ENCODE measurements around the gene SLC25A45. TPM values are rescaled to one million over a fixed set of nuclear protein-coding genes. Genes with fewer than 3 reads are reported as not detected.

SLC25A45 gene
- total RNA-seq, 1 donor from 2014 or later = 1.9 TPM

DNA sequence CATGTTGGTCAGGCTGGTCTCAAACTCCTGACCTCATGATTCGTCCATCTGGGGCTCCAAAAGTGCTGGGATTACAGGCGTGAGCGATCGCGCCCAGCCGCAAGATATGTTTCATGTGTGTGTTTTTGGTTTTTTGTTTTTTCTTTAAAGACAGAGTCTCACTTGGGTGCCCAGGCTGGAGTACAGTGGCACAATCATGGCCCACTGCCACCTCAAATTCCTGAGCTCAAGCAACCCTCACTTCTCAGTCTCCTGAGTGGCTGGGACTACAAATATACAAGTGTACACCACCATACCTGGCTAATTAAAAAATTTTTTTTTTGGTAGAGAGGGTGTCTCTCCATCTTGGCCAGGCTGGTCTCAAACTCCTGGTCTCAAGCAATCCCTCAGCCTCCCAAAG is 19.5 kb downstream of the SLC25A45 start:
- FAIRE-seq = no peak
- no peak overlapping the region for H3K4me3 Mint-ChIP-seq (ENCODE audit: unreplicated experiment)

DNA sequence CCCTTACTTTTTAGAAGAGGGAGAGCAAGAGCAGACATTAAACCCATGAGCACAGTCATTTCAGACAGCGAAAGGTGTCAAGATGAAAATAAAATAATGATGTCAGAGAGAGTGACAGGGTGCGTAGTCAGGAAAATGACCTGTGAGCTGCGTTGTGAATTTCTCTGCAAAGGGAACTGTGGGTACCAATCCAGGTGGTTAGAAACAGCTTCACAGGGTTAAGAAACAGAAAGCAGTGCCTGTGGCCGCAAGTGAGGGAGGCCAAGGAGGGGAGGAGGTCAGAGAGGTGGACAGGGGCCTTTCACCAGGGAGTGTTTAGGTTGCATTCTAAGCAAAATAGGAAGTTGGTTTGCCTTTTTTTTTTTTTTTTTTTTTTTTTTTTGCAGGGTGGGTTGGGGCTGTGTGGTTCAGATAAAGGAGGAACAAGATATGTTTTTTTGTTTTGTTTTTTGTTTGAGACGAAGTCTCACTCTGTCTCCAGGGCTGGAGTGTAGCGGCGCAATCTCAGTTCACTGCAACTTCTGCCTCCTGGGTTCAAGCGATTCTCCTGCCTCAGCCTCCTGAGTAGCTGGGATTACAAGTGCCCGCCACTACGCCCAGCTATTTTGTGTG is 20.0 kb downstream of the SLC25A45 start:
- DNase-seq (ENCODE audit: low read depth) (no peak), FAIRE-seq (no peak)
- Mint-ChIP-seq H3K9me3 (ENCODE audit: unreplicated experiment) (no peaks in the 10 kb centered on the region), H3K4me3 (ENCODE audit: unreplicated experiment) (no peak overlapping the region), H3K27me3 (ENCODE audit: low read depth, unreplicated experiment) (peaks cover 9% of the 10 kb centered on the region), H3K36me3 (ENCODE audit: low read depth, unreplicated experiment) (peaks cover 2% of the 10 kb centered on the region), H3K4me1 (ENCODE audit: low read depth, unreplicated experiment) (peaks cover 12% of the 10 kb centered on the region), H3K27ac (ENCODE audit: unreplicated experiment) (no peak overlapping the region)
- no peak overlapping the region for H3K9ac ChIP-seq (ENCODE audit: low read length)
- H3K4me1 ChIP-seq (ENCODE audit: insufficient read depth, low read length) = no peaks in the 10 kb centered on the region
- H4K20me1 ChIP-seq (ENCODE audit: insufficient read depth, low read length) = no peaks in the 10 kb centered on the region
- H3K4me2 ChIP-seq (ENCODE audit: low read length) = no peak overlapping the region
- no peaks in the 10 kb centered on the region for H3K79me2 ChIP-seq (ENCODE audit: insufficient read depth, low read length)
- H3K36me3 ChIP-seq (ENCODE audit: insufficient read depth, low read length) = no peaks in the 10 kb centered on the region
- no peak overlapping the region for H3K4me3 ChIP-seq (ENCODE audit: insufficient read depth, low read depth, low read length)
- no peak overlapping the region for H3K27ac ChIP-seq (ENCODE audit: low read depth, low read length)
- H3K9me3 ChIP-seq (ENCODE audit: insufficient read depth, low read depth, low read length) = no peaks in the 10 kb centered on the region
- no peak overlapping the region for H2AFZ ChIP-seq (ENCODE audit: low read depth, low read length)
- peaks cover 4% of the 10 kb centered on the region for H3K27me3 ChIP-seq (ENCODE audit: insufficient read depth, low read length)
- TF ChIP-seq, protein P1, sequence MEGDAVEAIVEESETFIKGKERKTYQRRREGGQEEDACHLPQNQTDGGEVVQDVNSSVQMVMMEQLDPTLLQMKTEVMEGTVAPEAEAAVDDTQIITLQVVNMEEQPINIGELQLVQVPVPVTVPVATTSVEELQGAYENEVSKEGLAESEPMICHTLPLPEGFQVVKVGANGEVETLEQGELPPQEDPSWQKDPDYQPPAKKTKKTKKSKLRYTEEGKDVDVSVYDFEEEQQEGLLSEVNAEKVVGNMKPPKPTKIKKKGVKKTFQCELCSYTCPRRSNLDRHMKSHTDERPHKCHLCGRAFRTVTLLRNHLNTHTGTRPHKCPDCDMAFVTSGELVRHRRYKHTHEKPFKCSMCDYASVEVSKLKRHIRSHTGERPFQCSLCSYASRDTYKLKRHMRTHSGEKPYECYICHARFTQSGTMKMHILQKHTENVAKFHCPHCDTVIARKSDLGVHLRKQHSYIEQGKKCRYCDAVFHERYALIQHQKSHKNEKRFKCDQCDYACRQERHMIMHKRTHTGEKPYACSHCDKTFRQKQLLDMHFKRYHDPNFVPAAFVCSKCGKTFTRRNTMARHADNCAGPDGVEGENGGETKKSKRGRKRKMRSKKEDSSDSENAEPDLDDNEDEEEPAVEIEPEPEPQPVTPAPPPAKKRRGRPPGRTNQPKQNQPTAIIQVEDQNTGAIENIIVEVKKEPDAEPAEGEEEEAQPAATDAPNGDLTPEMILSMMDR (IDR thresholded peaks at IDR 0.05; ENCODE audit: insufficient read depth, low read depth, low read length) = no peak
- no peak for TF ChIP-seq EZH2 (IDR thresholded peaks at IDR 0.05; ENCODE audit: insufficient read depth, low read length)

More for the DNA sequence above, 19.5 kb downstream of the SLC25A45 start:
- no peak for DNase-seq (ENCODE audit: low read depth)
- Mint-ChIP-seq H3K4me1 (ENCODE audit: low read depth, unreplicated experiment) (peaks cover 7% of the 10 kb centered on the region), H3K27me3 (ENCODE audit: low read depth, unreplicated experiment) (peaks cover 3% of the 10 kb centered on the region), H3K36me3 (ENCODE audit: low read depth, unreplicated experiment) (peaks cover 2% of the 10 kb centered on the region), H3K27ac (ENCODE audit: unreplicated experiment) (no peak overlapping the region), H3K9me3 (ENCODE audit: unreplicated experiment) (no peaks in the 10 kb centered on the region)
- H4K20me1 ChIP-seq (ENCODE audit: insufficient read depth, low read length) = no peaks in the 10 kb centered on the region
- H2AFZ ChIP-seq (ENCODE audit: low read depth, low read length) = no peak overlapping the region
- no peak overlapping the region for H3K27ac ChIP-seq (ENCODE audit: low read depth, low read length)
- H3K27me3 ChIP-seq (ENCODE audit: insufficient read depth, low read length) = no peaks in the 10 kb centered on the region
- H3K4me3 ChIP-seq (ENCODE audit: insufficient read depth, low read depth, low read length) = no peak overlapping the region
- no peaks in the 10 kb centered on the region for H3K79me2 ChIP-seq (ENCODE audit: insufficient read depth, low read length)
- no peaks in the 10 kb centered on the region for H3K9me3 ChIP-seq (ENCODE audit: insufficient read depth, low read depth, low read length)
- H3K4me2 ChIP-seq (ENCODE audit: low read length) = no peak overlapping the region
- TF ChIP-seq, protein P1 (IDR thresholded peaks at IDR 0.05; ENCODE audit: insufficient read depth, low read depth, low read length) = no peak
- TF ChIP-seq EZH2 (IDR thresholded peaks at IDR 0.05; ENCODE audit: insufficient read depth, low read length) = no peak
- H3K36me3 ChIP-seq (ENCODE audit: insufficient read depth, low read length) = no peaks in the 10 kb centered on the region
- H3K4me1 ChIP-seq (ENCODE audit: insufficient read depth, low read length) = no peaks in the 10 kb centered on the region
- H3K9ac ChIP-seq (ENCODE audit: low read length) = no peak overlapping the region

DNA sequence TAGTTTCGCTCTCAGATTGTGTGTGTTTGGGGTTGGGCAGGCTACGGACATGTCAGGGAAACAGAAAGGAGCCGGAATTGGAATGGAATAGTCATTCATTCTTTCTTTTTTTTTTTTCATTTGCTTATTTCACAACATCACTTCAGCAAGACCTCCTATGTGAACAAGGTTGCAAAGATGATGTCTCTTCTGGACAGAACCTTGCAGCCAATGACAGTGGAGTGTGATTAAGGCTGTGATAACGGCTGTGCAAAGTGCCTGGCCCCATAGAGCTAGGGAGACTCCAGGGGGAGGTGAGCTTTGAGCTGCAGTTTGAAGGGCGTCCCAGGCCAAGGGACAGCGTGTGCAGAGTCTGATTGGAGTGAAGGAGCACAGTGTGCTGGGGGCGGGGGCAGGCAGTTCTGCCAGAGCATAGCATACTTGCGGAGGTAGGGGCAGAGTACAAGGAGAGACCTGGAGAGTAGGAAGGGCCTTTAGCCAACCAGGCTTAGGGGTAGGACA is 24.5 kb downstream of the SLC25A45 start:
- H3K4me3 ChIP-seq (ENCODE audit: insufficient read depth, low read depth, low read length) = no peak overlapping the region
- Mint-ChIP-seq H3K27me3 (ENCODE audit: low read depth, unreplicated experiment) (peaks cover 26% of the 10 kb centered on the region), H3K9me3 (ENCODE audit: unreplicated experiment) (no peaks in the 10 kb centered on the region), H3K4me3 (ENCODE audit: unreplicated experiment) (no peak overlapping the region), H3K36me3 (ENCODE audit: low read depth, unreplicated experiment) (no peaks in the 10 kb centered on the region), H3K27ac (ENCODE audit: unreplicated experiment) (no peak overlapping the region), H3K4me1 (ENCODE audit: low read depth, unreplicated experiment) (peaks cover 8% of the 10 kb centered on the region)
- FAIRE-seq (no peak), DNase-seq (ENCODE audit: low read depth) (no peak)
- peaks cover 17% of the 10 kb centered on the region for H3K27me3 ChIP-seq (ENCODE audit: insufficient read depth, low read length)
- H3K9ac ChIP-seq (ENCODE audit: low read length) = no peak overlapping the region
- no peaks in the 10 kb centered on the region for H3K9me3 ChIP-seq (ENCODE audit: insufficient read depth, low read depth, low read length)
- H3K36me3 ChIP-seq (ENCODE audit: insufficient read depth, low read length) = no peaks in the 10 kb centered on the region
- H4K20me1 ChIP-seq (ENCODE audit: insufficient read depth, low read length) = peaks cover 13% of the 10 kb centered on the region
- H3K27ac ChIP-seq (ENCODE audit: low read depth, low read length) = no peak overlapping the region
- no peaks in the 10 kb centered on the region for H3K79me2 ChIP-seq (ENCODE audit: insufficient read depth, low read length)
- peaks cover 17% of the 10 kb centered on the region for H3K4me1 ChIP-seq (ENCODE audit: insufficient read depth, low read length)
- TF ChIP-seq EZH2 (IDR thresholded peaks at IDR 0.05; ENCODE audit: insufficient read depth, low read length) = no peak
- TF ChIP-seq, protein P1 (IDR thresholded peaks at IDR 0.05; ENCODE audit: insufficient read depth, low read depth, low read length) = no peak
- H3K4me2 ChIP-seq (ENCODE audit: low read length) = no peak overlapping the region
- H2AFZ ChIP-seq (ENCODE audit: low read depth, low read length) = no peak overlapping the region
